SIG-M5 (cell line): ENCODE results near the gene EPB41L4A.
A peak's percentile ranks its signal among the peaks of the same experiment; 100 is the strongest.

Source experiments
- DNase-seq: peaks from one replicate; lab custom pipeline; 2025; lab: John Stamatoyannopoulos, UW

Gene EPB41L4A

DNA sequence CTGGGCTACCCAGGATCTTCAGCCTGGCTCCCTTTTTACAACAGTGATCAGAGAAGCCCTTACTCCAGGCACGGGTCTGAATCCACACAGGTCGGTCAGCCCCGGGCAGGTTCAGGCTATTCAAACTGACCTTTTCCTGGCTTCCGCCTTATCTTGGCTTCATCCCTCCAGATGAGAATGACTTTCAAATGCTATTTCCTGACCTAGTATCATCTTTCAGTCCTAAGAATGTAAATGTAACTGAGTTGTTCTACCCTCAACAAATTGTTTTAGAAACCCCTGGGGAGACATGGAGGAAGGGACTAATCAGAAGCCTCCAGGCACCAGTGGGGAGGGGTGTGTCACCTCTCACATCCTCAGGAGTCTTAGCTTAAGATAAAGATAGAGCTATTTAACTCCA, 213.2 kb downstream of the EPB41L4A start:
- DNase-seq = no peak

DNA sequence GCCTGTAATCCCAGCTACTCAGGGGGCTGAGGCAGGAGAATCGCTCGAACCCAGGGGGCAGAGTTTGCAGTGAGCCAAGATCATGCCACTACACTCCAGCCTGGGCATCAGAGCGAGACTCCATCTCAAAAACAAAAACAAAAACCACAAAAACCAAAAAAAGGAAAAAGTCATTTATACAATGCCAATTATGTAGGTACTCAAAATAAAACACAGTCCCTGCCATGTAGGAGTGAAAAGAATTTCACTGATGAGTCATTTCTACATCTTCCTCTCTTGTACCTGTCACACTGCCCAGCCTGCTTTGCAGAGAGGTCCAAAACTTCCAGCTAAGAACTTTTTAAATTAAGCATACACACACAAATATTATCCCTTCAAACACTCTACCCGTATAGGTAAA, 215.8 kb downstream of the EPB41L4A start:
- no peak for DNase-seq

DNA sequence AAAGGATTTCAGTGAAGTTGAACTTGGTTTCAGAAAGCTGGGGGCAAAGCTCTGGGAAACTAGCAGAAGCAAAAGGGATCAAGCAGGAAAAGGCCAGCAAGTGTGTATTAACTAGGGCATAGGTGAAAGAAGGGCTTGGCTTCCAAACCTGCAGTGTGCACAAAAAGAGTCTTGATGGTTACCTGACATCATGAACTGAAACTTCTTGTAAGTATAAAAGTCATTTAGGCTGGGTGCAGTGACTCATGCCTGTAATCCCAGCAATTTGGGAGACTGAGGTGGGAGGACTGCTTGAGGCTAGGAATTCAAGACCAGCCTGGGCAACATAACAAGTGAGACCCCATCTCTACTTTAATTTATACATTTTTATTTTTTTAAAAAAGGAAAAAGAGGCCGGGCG, 216.4 kb downstream of the EPB41L4A start:
- DNase-seq = no peak

DNA sequence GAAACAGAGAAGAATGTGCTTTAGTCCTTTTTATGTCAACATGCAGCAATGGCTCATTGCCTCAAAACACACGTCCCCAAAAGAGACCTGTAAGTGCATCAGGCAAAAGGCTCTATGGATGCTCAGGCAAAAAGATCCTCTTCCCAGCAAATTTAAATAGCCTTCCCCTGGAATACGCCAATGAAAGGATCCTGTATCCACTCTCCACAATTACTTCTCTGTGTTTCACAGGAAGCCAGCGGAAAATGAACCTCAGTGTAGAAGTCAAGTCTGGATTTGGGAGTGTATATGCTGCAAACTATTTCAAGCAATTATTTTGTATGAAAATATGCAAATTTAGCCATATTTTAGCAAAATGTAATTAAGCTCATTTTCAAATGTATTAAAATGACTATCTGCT, 217.9 kb downstream of the EPB41L4A start:
- no peak for DNase-seq

DNA sequence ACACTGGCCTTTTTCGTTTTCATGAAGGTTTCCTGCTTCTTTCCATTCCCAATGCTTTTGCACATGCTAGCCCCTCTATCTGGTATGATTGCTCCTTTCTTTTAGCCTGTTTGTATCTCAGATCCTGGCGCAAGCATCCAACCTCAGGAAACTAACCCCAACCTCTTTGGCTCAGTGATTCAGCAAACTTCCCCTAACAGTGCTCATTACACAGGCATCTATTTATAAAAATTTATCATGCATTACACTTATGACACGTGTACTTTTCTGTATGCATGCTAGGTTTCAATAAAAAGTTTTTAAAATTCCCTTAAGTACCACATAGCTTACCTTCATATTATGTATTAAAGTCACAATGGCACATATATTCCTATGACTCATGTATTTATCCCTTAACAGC, 218.9 kb downstream of the EPB41L4A start:
- no peak for DNase-seq

DNA sequence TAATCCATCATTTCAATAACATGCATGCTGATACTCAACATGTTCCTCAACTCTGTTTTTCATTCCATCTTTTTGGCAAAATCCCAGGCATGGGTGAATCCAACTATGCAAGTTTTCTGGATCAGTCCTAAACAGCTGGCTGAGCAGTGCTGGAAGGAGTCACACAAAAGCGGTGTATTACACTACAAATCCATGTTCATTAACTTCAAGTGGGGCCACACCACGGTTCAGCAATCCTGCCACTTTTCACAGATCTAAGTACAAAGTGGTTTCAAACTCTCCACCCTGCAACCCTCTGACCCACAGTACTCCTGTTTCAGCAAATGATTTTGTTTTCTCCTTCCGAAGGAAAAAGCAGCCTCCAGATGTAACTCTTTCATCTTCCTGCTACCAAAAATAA, 222.5 kb downstream of the EPB41L4A start:
- no peak for DNase-seq

DNA sequence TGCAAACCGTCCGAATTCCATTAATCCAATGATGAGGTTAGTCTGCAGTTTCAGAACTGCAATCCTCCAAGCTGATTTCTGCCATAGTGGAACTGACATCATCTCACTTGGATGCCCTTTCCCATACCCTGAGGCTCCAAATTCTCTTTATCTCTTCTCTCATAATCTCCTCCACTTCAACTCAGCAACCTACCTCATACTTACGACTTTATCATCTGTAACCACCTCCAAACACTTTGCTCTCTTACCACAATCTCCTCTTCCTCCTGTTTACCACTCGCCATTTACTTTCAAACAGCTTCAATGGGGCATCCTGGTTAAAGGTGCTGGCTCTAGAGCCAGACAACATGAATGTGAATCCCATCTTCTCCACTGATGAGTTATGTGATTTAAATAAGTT, 223.2 kb downstream of the EPB41L4A start:
- DNase-seq = no peak

DNA sequence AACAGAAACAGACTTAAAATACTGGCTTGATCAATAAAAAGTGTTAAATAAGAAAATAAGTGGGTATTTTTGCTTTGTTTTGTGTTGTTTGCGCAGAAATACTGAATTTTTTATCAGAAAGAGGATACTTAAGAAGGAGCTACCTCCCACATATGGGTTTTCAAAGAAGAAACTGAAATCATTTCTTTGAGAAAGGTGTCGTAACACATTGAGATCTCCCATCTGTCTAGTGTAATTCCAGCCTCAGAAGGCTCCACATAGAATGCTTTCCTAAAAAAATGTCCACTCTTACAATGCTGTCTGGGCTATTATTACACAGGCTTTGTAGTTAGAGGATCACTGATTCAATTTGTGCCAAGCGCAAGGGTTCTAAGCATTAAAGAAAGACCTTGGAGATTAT, 226.2 kb downstream of the EPB41L4A start:
- DNase-seq = no peak

DNA sequence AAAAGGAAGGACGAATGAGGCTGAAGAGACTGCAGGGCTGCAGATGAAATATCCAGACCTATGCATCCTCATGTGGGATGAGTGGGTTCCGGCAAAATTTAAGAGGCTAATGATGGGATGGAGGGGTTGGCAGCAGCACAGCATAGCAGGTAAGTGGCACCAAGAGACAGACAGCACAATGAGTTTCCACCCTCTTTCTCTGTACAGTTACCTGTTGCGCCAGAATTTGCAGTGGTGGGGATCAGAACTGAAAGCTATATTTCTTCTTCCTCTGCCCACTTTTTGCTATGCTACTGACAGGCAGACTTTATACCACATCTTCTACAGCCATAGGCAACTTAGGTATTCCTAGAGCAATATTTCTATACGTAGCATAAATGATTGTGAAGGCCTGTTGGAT, 227.0 kb downstream of the EPB41L4A start:
- DNase-seq = no peak

DNA sequence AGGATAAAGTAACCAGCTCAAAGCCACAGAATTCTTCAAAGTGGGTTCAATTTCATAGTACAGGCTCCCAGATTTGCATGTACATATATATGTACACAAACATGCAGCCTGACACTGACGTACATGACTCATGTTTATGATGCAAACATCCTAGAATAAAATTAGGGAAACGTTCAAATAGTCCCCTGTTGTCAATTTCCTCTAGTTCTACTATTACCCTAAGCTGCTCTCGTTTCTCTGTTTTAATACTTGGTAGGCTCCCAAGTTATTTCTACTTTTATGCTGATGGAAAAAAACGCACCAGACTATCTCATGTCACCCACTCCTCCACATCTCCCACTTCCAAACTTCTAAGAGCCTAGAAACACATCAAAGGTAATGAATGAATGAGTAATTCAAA, 229.7 kb downstream of the EPB41L4A start:
- no peak for DNase-seq

DNA sequence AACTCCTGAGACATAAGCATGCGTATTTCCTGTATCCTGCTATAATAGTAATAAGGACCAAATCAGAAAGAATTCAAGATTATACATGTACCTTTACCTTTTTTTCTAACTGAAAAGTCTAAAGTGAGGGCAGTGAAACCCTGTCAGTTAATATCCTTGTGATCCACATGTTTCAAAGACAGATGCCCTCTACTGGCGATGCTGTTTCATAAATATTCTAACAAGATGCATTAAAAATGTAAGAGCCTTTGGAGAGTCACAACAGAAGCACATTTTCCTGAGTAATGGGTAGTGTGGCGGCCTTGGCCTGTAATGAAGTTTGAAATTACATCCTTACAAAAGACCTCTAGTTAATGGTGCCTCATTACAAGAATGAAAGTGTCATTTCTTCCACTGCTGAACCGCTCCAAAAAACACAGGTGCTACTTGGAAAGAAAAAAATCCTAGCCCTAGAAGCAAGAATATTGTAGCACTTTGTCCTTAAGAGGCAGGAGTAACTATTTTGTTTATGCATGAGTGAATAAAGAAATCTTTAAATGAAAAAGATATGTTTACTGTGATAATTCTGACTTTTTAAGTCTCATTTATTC, 232.6 kb downstream of the EPB41L4A start:
- DNase-seq = peak; percentile 13

DNA sequence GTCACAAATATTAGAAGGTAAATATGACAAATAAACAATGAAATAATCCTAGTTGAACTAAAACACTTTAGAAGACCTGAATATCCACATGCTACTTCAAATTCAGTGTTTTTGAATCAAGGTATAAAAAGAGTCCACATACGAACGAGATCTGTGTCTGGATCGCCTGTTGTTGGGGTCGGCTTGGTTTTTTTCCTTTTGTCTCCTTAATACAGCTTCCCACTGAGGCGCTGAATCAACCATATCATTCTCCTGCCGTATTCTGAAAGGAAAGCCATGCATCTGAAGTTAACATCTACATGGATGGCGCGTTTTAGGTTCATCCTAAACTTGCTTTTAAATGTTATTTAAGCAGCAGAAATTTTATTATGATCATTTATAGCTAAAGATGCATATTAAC, 235.2 kb downstream of the EPB41L4A start:
- no peak for DNase-seq

DNA sequence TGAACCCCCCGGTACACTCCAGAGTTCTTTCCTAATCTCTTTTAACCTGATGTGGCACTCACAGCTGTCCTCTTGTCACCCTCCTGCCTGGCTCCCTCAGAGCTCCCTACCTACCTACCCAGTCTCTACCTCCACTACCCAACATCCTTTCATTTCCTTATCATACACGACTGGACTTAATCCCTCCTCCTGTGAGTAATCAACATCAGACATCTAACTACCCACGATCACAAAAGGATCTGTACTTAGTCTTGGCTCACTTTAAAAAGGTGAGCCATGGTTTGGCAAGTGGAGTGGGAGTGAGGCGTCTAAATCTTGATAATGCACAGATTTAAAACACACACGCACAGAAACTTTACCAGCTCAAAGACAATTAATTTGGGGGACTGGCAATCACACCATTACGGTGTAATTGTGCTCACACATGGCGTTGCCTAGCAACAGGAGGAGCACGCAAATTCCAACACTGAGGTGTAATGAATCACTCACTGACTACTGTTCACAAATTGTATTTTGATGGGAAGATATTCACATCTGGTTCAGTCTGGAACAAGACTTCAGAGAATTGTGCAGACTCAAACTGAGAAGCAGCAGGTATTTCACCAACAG, 235.9 kb downstream of the EPB41L4A start:
- DNase-seq = no peak

DNA sequence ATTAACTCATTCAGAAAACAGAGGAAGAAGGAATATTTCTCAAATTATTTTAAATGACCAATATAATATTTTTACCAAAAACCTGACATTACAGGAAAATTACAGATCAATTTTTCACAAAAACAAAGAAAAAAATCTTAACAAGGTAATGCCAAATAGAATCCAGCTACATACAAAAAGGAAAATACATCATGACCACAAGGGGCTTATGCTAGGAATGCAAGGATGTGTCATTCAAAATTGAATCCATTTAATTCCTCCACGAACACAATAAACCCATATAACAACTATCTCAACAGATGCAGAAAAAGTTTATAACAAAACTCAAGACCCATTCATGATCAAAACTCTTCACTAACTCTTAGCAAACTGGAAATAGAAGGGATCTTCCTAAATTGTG, 239.8 kb downstream of the EPB41L4A start:
- no peak for DNase-seq

DNA sequence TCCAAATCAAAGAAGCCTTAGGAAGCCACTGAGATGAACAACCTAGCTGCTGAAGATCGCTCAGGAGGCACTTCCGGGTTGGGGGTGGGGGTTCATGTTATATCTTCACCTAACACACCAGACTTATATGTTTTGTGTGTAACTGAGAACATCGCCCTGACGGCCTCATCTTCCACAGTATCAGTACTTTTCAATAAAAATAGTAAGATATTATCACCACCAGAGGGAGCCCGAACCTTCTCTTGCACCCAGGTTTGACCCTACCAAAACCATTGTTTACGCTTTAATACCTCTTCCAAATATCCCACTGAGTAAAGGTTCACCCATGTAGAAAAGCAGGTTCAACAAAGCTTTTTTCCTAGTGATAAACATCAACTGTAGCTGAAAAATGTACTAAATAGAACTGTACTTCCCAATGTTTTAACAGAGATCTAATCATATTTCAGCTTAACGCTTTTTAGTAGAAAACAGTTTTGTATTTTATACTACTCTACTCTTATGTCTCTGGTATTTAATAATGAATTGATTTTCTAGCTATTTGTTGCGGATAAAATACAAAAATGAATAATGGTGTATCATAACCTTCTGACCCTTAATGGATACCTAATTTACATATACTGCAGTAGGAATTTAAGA, 244.0 kb downstream of the EPB41L4A start:
- DNase-seq = no peak

DNA sequence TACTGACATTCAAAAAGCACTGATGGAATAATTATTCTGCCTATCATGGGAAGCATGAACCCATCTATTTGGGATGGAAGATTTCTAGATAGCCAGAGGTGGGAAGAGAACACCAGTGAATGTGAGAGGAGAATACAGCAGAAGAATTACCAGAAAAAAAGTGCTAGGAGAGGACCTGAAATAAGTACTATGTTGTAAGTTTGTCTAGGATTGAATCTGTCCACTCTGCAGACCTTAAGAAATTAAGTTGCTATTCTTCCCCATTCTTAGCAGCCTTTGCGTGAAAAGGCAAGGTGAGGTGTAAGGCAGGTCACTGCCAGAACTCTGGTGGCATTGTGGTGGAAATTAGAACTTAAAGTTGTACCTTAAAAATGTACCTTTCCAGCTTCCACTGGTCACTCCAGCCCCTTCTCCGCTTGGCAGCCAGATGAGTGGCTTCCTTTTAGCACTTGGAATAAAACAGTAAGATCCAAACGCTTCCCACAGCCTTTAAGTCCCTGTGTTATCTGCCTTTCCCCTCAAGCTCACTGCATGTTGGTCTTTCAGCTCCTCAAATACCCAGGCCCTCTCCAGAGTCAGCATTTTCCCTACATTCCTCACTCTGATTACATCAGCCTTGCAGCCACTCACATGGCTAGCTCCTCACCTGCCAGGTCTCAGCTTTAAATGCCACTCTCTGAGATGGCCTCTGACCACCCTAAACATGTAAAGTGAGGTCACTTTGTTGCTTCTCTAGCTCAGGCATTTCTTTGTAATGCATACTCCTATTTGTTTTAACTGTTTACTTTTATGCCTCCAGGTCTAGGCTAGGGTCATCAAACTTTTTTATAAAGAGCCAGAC, 253.0 kb downstream of the EPB41L4A start:
- no peak for DNase-seq

DNA sequence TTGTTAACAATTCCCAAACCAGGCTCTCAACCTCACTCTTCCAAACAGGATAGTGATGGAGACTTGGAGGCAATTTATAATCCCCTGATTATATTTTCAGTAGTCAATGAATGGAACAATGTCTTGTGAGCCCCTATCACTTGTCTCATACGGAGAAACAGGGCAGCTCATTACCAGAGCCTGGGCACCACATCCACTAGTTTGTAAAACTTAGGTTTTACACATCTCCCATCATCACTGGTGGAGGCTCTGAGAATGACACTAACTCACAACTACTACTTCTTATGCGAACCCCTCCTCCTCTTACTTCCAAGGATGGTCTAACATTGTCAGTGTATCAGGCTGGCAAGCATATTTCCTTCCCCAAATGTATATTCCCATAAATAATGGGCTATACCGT, 253.7 kb downstream of the EPB41L4A start:
- no peak for DNase-seq

DNA sequence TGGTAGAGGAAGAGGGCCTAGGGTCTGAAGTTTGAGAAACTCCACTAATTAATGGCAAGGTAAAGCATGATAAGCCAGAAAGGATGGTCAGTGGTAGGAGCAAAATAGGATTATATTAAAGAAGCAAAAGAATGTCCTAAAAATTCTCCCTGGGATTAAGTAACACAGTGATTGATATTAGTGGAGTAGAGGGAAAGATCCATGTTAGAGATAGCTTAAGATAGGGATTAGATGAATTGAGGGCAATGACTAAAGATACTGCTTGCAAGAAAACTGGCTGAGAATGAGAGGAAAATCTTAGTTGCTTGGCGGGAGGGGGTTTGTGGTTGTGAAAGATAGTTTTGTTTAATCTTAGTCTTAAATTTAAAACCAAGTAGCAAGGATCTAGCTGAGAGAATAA, 255.6 kb downstream of the EPB41L4A start:
- no peak for DNase-seq

DNA sequence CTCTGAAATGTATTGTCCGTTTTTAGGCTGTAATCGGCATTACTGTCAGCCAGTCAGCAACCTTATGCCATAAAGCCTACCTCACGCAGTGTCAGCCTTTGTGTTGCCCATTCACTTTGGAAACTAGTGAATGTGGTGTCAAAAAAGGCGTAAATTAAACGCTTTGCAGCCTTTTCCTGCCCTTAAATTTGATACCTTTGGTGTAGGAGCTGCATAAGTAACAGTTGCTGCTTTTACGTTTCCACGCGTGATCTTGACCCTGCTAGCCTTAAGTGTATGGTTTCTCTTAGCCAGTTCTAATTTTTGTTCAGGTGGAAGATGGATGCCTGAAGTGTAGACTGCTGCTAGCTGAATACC, 257.7 kb downstream of the EPB41L4A start:
- no peak for DNase-seq

DNA sequence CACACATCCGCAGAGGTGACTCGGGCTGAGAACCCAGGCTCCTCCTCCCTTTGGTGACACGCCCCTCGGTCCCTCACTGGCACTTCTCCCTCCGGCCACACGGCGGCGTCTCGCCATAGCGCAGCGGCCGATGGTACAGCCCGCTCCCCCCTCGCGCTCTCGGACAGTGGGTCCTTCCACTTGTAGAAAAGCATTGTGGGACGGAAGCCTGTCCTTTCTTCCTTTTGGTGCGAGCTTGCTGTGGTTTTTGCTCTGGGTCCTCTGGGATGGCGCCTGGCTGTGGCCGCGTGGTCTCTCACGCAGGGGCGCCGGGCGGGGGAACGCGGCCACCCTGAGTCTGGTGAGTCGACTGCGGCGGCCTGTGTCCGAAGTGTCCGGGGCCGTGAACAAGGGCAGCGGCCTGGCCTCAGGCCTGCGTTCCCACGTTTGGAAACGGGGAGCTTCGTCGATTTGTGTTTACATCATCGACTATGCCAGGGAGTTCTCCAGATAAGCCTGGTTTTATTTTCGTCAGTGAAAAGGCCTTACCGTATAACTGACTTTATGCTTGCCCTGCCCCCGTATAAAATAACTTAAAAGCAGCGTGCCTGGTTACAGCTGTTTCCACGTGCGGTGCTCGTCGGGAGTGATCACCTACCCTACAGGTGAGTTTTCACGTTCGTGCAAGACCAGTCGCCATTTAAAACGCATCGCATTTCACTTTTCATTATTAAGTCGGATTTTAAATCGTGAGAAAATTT, 258.3 kb downstream of the EPB41L4A start:
- peak; percentile 28 for DNase-seq

DNA sequence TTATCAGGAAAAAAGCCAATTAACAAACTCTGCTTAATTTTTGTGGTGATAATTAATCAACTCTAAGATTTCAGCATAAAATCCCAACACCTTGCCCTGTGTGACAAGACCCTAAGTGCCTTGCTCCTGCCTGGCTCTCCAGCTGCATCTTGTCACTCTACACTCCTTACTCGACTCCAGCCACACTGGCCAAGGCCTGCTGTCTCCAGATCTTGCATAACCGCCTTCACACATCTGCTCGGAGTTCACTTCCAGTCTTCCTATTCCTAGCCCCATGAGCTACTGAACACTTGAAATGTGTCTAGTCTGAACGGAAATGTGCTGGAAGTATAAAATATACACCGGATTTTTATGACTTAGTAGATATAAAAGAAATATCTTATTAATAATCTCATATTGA, 259.6 kb downstream of the EPB41L4A start:
- DNase-seq = no peak

DNA sequence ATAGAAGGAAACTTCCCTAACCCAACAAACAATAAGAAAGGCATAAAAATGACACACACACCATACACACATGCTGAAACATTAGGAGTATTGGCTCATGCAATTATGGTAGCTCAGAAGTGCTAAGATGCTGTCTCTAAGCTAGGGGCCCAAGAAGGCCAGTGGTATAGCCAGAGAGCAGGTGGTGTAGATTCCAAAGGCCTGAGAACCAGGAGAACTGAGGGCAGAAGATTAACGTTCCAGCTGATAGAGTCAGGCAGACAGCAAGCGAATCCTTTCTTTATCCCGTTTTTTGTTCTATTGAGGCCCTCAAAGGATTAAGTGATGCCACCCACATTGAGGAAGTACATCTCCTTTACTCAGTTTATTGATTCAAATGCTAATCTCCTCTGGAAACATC, 262.9 kb downstream of the EPB41L4A start:
- DNase-seq = no peak
